Endothelial cell of umbilical vein (primary cell): ENCODE results near the gene GRID2.

ENCODE experiments used
- CTCF ChIP-seq, 2 donors: IDR thresholded peaks; 1 replicate in 1 of 2; 2 replicates in 1 of 2; pipeline ENCODE4 v1.5.1; 2011; ENCODE audit warnings: low read length in 2 of 2, mild to moderate bottlenecking in 2 of 2, moderate library complexity in 2 of 2, control low read depth in 1 of 2, inconsistent platforms in 1 of 2, low read depth in 1 of 2; ENCODE audit not compliant: insufficient read depth in 1 of 2; ENCODE audit errors: extremely low read depth in 1 of 2
- EZH2 ChIP-seq: IDR thresholded peaks from 2 replicates; pipeline ENCODE4 v1.6.1; 2012; ENCODE audit warnings: borderline replicate concordance, low read depth, mild to moderate bottlenecking, moderate library complexity, low read length, inconsistent platforms; ENCODE audit not compliant: severe bottlenecking
- MAX ChIP-seq: IDR thresholded peaks from 2 replicates; pipeline ENCODE4 v1.6.1; 2011; ENCODE audit not compliant: insufficient read depth, insufficient read length
- MYC ChIP-seq: IDR thresholded peaks from one replicate; pipeline ENCODE4 v1.6.1; 2011; ENCODE audit warnings: mild to moderate bottlenecking, low read depth, low read length
- POLR2A ChIP-seq: IDR thresholded peaks from 2 replicates; pipeline ENCODE4 v1.6.1; 2012; ENCODE audit warnings: low read depth, mild to moderate bottlenecking, control low read depth, low read length
- POLR2AphosphoS5 ChIP-seq: IDR thresholded peaks from 2 replicates; pipeline ENCODE4 v1.6.1; 2012; ENCODE audit warnings: low read depth, mild to moderate bottlenecking, control low read depth, low read length, moderate library complexity; ENCODE audit not compliant: insufficient read depth

- TF ChIP-seq CTCF (IDR thresholded peaks at IDR 0.05; ENCODE audit: extremely low read depth in 1 of 2, insufficient read depth in 1 of 2, low read depth in 1 of 2, low read length in 2 of 2), result no peak
- no peak for TF ChIP-seq POLR2AphosphoS5
- no peak for TF ChIP-seq MAX
- no peak for TF ChIP-seq POLR2A
- no peak for TF ChIP-seq MYC
- no peak for TF ChIP-seq EZH2
Observed at GRCh38 chr4:93756101-93756500, 1452.3 kb downstream of the GRID2 start.
